Suprapubic skin (tissue), 4 donors: ENCODE data around the gene FGF12. TPM values are rescaled to one million over a fixed set of nuclear protein-coding genes. Genes with fewer than 3 reads are reported as not detected.

ENCODE experiments used
- DNase-seq, 2 donors: peaks; one replicate each; pipeline ENCODE4 v3.0.0-alpha.2; 2019; ENCODE audit warnings: low spot score in 2 of 2
- H3K27ac ChIP-seq: fragments of 200-600 bp; sonication (generic); one replicate; pipeline ENCODE4 v1.5.1; 2019
- H3K27me3 ChIP-seq: fragments of 200-600 bp; sonication (generic); one replicate; pipeline ENCODE4 v1.5.1; 2019
- H3K36me3 ChIP-seq: fragments of 200-600 bp; sonication (generic); one replicate; pipeline ENCODE4 v1.5.1; 2019
- H3K4me1 ChIP-seq: fragments of 200-600 bp; sonication (generic); one replicate; pipeline ENCODE4 v1.5.1; 2019
- H3K4me3 ChIP-seq: fragments of 200-600 bp; sonication (generic); one replicate; pipeline ENCODE4 v1.5.1; 2019; ENCODE audit warnings: mild to moderate bottlenecking
- H3K9me3 ChIP-seq: fragments of 200-600 bp; sonication (generic); one replicate; pipeline ENCODE4 v1.5.1; 2019
- EP300 ChIP-seq: sonication (generic); formaldehyde crosslinking; IDR thresholded peaks from one replicate; pipeline ENCODE4 v1.6.1; 2017; ENCODE audit warnings: antibody characterized with exemption
- POLR2A ChIP-seq, 2 donors: fragments of 450-650 bp; IDR thresholded peaks; one replicate each; pipeline ENCODE4 v1.6.1; 2017; ENCODE audit warnings: antibody characterized with exemption in 2 of 2, mild to moderate bottlenecking in 2 of 2, moderate library complexity in 2 of 2
- POLR2AphosphoS5 ChIP-seq, 3 donors: sonication (generic); formaldehyde crosslinking; IDR thresholded peaks; one replicate each; pipeline ENCODE4 v1.6.1; 2017; ENCODE audit warnings: antibody characterized with exemption in 3 of 3
- WGBS: methylation state at CpG from one replicate; pipeline ENCODE4 v1.1.5; 2018; 5-methylcytosine and 5-hydroxymethylcytosine counted together
- total RNA-seq, 4 donors: library from RNA; depleted of rRNA; stranded (reverse); fragments of >200 nt; gene quantifications; one replicate each; pipeline ENCODE4 v1.1.0, GENCODE V29; 2016
- TF ChIP-seq, protein P1 (sequence below), 2 donors: fragments of 200-600 bp in 1 of 2; fragments of 450-650 bp in 1 of 2; sonication (generic) in 1 of 2; IDR thresholded peaks; one replicate each; pipeline ENCODE4 v1.5.1; 2016 to 2019; ENCODE audit warnings: antibody characterized with exemption in 2 of 2, mild to moderate bottlenecking in 1 of 2, moderate library complexity in 1 of 2

Gene FGF12
- total RNA-seq, 4 donors from 2014 or later, result 1.5 to 3.6 (median 1.6) TPM

GRCh38 chr3:192255839-192256238, 471.5 kb downstream of the FGF12 start:
- Histone ChIP-seq H3K9me3 (no peaks in the 10 kb centered on the region), H3K27ac (no peak overlapping the region), H3K4me3 (no peak overlapping the region), H3K36me3 (no peaks in the 10 kb centered on the region), H3K27me3 (no peaks in the 10 kb centered on the region), H3K4me1 (peaks cover 2% of the 10 kb centered on the region)
- DNase-seq, result no peak
- WGBS, result 59% methylated on average over 2 of the region's 2 CpGs
- no peak for TF ChIP-seq POLR2AphosphoS5 (IDR thresholded peaks at IDR 0.05)
- TF ChIP-seq, protein P1, sequence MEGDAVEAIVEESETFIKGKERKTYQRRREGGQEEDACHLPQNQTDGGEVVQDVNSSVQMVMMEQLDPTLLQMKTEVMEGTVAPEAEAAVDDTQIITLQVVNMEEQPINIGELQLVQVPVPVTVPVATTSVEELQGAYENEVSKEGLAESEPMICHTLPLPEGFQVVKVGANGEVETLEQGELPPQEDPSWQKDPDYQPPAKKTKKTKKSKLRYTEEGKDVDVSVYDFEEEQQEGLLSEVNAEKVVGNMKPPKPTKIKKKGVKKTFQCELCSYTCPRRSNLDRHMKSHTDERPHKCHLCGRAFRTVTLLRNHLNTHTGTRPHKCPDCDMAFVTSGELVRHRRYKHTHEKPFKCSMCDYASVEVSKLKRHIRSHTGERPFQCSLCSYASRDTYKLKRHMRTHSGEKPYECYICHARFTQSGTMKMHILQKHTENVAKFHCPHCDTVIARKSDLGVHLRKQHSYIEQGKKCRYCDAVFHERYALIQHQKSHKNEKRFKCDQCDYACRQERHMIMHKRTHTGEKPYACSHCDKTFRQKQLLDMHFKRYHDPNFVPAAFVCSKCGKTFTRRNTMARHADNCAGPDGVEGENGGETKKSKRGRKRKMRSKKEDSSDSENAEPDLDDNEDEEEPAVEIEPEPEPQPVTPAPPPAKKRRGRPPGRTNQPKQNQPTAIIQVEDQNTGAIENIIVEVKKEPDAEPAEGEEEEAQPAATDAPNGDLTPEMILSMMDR (IDR thresholded peaks at IDR 0.05), result no peak
- no peak for TF ChIP-seq POLR2A (IDR thresholded peaks at IDR 0.05)
- TF ChIP-seq EP300, result no peak

DNA sequence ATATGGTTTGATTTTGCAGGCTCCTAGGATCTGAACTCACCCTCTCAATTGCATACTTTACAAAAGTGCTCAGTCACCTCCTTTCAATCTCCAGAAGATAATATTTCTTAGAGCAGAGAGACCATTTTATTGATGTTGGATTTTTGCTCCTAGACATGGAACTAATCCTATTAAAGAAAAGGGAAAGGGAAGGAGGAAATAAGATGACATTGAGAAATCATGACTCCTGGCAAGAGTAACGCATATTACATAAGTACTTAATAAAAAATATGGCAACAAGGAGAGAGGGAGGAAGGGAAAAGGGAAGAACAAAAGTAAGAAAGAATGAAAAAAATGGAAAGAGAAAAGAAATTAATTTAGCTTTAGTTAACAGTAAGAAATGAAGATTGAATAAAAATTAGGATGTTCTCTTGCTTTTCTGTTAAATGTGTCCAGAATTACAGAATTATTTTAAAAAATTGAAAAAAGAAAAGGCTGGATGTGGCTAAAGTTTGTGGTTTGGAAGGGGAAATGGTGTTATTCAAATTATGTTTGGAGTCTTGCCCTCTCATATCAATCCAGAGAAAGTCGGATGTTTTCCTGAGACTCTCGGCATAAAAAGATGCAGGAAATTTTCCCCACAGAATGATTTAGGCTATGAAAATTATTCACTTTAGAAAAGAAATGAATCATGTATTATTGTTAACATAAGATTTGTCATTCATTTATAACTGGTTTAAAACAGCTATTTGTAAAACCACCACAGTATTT, 474.0 kb downstream of the FGF12 start:
- Histone ChIP-seq H3K27ac (no peak overlapping the region), H3K27me3 (no peaks in the 10 kb centered on the region)

DNA sequence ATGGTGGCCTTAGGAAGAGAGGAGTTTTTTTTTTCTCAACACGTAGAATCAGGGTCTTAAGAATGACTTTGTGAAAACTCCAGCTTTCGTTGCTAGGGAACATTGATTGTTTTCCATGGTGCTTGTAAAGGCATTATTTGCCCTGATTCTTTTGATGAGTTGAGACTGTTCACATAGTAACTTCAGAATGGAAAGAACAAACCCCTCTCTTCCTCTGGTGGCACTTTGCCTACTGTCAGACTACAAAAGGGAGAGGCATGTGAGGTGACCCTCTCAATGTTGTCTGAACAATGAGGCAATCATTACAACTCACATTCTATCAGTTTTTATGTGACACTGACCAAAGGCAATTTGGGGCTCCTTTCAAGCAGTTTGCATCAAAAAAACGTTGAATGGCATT, 477.8 kb downstream of the FGF12 start:
- WGBS, result 67% methylated on average over 3 of the region's 3 CpGs

More for the DNA sequence above, 474.0 kb downstream of the FGF12 start:
- Histone ChIP-seq H3K36me3 (no peaks in the 10 kb centered on the region), H3K9me3 (no peaks in the 10 kb centered on the region), H3K4me1 (peaks cover 2% of the 10 kb centered on the region), H3K4me3 (no peak overlapping the region)
- no peak for DNase-seq
- TF ChIP-seq EP300 (no peak), POLR2A (IDR thresholded peaks at IDR 0.05) (no peak), POLR2AphosphoS5 (IDR thresholded peaks at IDR 0.05) (no peak)
- TF ChIP-seq, protein P1 (IDR thresholded peaks at IDR 0.05), result no peak
- WGBS, result 24% methylated on average over 3 of the region's 3 CpGs

DNA sequence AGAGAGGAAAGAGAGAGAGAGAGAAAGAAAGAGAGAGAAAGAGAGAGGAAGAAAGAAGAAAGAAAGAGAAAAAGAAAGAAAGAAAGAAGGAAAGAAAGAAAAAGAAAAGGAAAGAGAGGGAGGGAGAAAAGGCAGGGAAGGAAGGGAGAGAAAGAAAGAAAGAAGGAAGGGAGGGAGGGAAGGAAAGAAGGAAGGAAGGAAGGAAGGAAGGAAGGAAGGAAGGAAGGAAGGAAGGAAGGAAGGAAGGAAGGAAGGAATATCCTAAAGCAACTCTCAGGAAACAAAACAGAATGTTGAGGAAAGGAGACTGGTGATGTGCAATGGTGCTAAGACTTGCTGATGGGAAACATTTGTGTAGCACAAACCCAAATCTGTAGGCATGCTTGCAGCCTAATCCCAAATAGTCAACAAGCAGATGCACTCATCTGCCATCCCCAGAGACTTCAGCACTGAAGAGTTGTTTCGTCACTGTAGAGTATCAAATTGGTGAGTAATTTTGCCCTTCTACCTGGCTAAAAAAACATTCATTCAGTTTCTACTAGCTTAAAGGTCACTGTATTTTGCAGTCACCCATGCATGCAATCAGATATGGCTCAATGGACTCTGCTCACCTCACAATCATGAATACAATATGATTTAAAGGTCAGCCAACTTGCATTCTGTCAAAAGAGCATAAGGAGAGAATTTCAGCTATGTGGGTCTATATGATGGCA, 480.3 kb downstream of the FGF12 start:
- WGBS, result 65% methylated on average over 1 of the region's 1 CpG

More for the DNA sequence above, 477.8 kb downstream of the FGF12 start:
- Histone ChIP-seq H3K27me3 (no peaks in the 10 kb centered on the region), H3K27ac (no peak overlapping the region), H3K4me3 (no peak overlapping the region), H3K9me3 (no peaks in the 10 kb centered on the region), H3K4me1 (peaks cover 2% of the 10 kb centered on the region), H3K36me3 (no peaks in the 10 kb centered on the region)
- no peak for DNase-seq
- no peak for TF ChIP-seq POLR2AphosphoS5 (IDR thresholded peaks at IDR 0.05)
- TF ChIP-seq POLR2A (IDR thresholded peaks at IDR 0.05), result no peak
- TF ChIP-seq EP300, result no peak
- TF ChIP-seq, protein P1 (IDR thresholded peaks at IDR 0.05), result no peak

More for the DNA sequence above, 480.3 kb downstream of the FGF12 start:
- H3K4me3 ChIP-seq, result no peak overlapping the region
- H3K36me3 ChIP-seq, result no peaks in the 10 kb centered on the region
- H3K9me3 ChIP-seq, result no peaks in the 10 kb centered on the region
- DNase-seq, result no peak
- no peaks in the 10 kb centered on the region for H3K27me3 ChIP-seq
- H3K4me1 ChIP-seq, result no peaks in the 10 kb centered on the region
- TF ChIP-seq POLR2A (IDR thresholded peaks at IDR 0.05) (no peak), EP300 (no peak), POLR2AphosphoS5 (IDR thresholded peaks at IDR 0.05) (no peak)
- TF ChIP-seq, protein P1 (IDR thresholded peaks at IDR 0.05), result no peak
- no peak overlapping the region for H3K27ac ChIP-seq
